ENCODE data around the gene PDGFA. TPM values are rescaled to one million over a fixed set of nuclear protein-coding genes. Genes with fewer than 3 reads are reported as not detected.

Gene PDGFA
- total and polyA plus RNA-seq, 4 experiments from 2014 or later = 0.20 TPM; not detected in 3

- Histone ChIP-seq H3K4me1 (ENCODE audit: insufficient read depth, low read length) (no peaks in the 10 kb centered on the region), H3K27ac (ENCODE audit: low read depth, low read length) (no peak overlapping the region), H3K4me3 (ENCODE audit: low read length in 2 of 2) (no peak overlapping the region), H3K36me3 (ENCODE audit: insufficient read depth, low read length) (no peaks in the 10 kb centered on the region), H3K27me3 (ENCODE audit: insufficient read depth, low read length) (no peaks in the 10 kb centered on the region), H3K9me3 (ENCODE audit: control insufficient read depth in 1 of 2, low read length in 2 of 2) (no peaks in the 10 kb centered on the region)
- no peak for DNase-seq
- peaks cover 20% of the 10 kb centered on the region in 2 donors for H3K27me3 Mint-ChIP-seq
- POLR2A ChIA-PET (ENCODE audit: partially characterized antibody) = no interaction called here
- no peaks in the 10 kb centered on the region for H3K9me3 Mint-ChIP-seq
- intact Hi-C loops (cut with micrococcal nuclease) = no loop called here
- no peak overlapping the region for H3K4me3 Mint-ChIP-seq
- CTCF ChIA-PET (ENCODE audit: partially characterized antibody) = no interaction called here
- no peaks in the 10 kb centered on the region for H3K36me3 Mint-ChIP-seq
- no peak overlapping the region for H3K27ac Mint-ChIP-seq
- H3K4me1 Mint-ChIP-seq = peaks cover 3 to 9% (median 6%) of the 10 kb centered on the region in 4 donors
Observed at GRCh38 chr7:512541-513311, 6.9 kb downstream of the PDGFA start.

- Mint-ChIP-seq H3K4me1 (peaks cover 1 to 7% (median 4%) of the 10 kb centered on the region in 4 donors), H3K4me3 (no peak overlapping the region), H3K27me3 (peaks cover 18 to 20% of the 10 kb centered on the region in 2 donors), H3K9me3 (no peaks in the 10 kb centered on the region), H3K27ac (no peak overlapping the region), H3K36me3 (no peaks in the 10 kb centered on the region)
- Histone ChIP-seq H3K27ac (ENCODE audit: low read depth, low read length) (no peak overlapping the region), H3K4me3 (ENCODE audit: low read length in 2 of 2) (no peak overlapping the region), H3K36me3 (ENCODE audit: insufficient read depth, low read length) (no peaks in the 10 kb centered on the region), H3K9me3 (ENCODE audit: control insufficient read depth in 1 of 2, low read length in 2 of 2) (no peaks in the 10 kb centered on the region), H3K27me3 (ENCODE audit: insufficient read depth, low read length) (no peaks in the 10 kb centered on the region), H3K4me1 (ENCODE audit: insufficient read depth, low read length) (no peaks in the 10 kb centered on the region)
- CTCF ChIA-PET (ENCODE audit: partially characterized antibody) = no interaction called here
- no peak for DNase-seq
- POLR2A ChIA-PET (ENCODE audit: partially characterized antibody) = no interaction called here
- intact Hi-C loops (cut with micrococcal nuclease) = no loop called here
Observed at GRCh38 chr7:512146-512510, 7.5 kb downstream of the PDGFA start.

- DNase-seq = no peak
- intact Hi-C loops (cut with micrococcal nuclease) = no loop called here
- Histone ChIP-seq H3K36me3 (ENCODE audit: insufficient read depth, low read length) (no peaks in the 10 kb centered on the region), H3K4me1 (ENCODE audit: insufficient read depth, low read length) (no peaks in the 10 kb centered on the region), H3K4me3 (ENCODE audit: low read length in 2 of 2) (no peak overlapping the region), H3K9me3 (ENCODE audit: control insufficient read depth in 1 of 2, low read length in 2 of 2) (no peaks in the 10 kb centered on the region), H3K27ac (ENCODE audit: low read depth, low read length) (no peak overlapping the region), H3K27me3 (ENCODE audit: insufficient read depth, low read length) (no peaks in the 10 kb centered on the region)
- ChIA-PET POLR2A (ENCODE audit: partially characterized antibody) (no interaction called here), CTCF (ENCODE audit: partially characterized antibody) (no interaction called here)
- Mint-ChIP-seq H3K27ac (no peak overlapping the region), H3K4me3 (no peak overlapping the region), H3K36me3 (no peaks in the 10 kb centered on the region), H3K9me3 (no peaks in the 10 kb centered on the region), H3K27me3 (peaks cover 18 to 20% of the 10 kb centered on the region in 2 donors), H3K4me1 (peaks cover 1 to 7% (median 4%) of the 10 kb centered on the region in 4 donors)
Observed at GRCh38 chr7:511476-512145, 8.0 kb downstream of the PDGFA start.

GRCh38 chr7:510782-511281, 8.8 kb downstream of the PDGFA start:
- intact Hi-C loops (cut with micrococcal nuclease) = no loop called here

GRCh38 chr7:510131-510481, 9.5 kb downstream of the PDGFA start:
- H3K9me3 Mint-ChIP-seq = no peaks in the 10 kb centered on the region
- H3K36me3 Mint-ChIP-seq = no peaks in the 10 kb centered on the region
- H3K27me3 ChIP-seq (ENCODE audit: insufficient read depth, low read length) = no peaks in the 10 kb centered on the region
- H3K4me1 ChIP-seq (ENCODE audit: insufficient read depth, low read length) = no peaks in the 10 kb centered on the region
- peaks cover 7 to 11% of the 10 kb centered on the region in 2 donors for H3K27me3 Mint-ChIP-seq
- peaks cover 0 to 7% (median under 1%) of the 10 kb centered on the region in 4 donors for H3K4me1 Mint-ChIP-seq
- no peak for DNase-seq
- no peak overlapping the region for H3K4me3 ChIP-seq (ENCODE audit: low read length in 2 of 2)
- intact Hi-C loops (cut with micrococcal nuclease) = no loop called here
- no peaks in the 10 kb centered on the region for H3K36me3 ChIP-seq (ENCODE audit: insufficient read depth, low read length)
- no peaks in the 10 kb centered on the region for H3K9me3 ChIP-seq (ENCODE audit: control insufficient read depth in 1 of 2, low read length in 2 of 2)
- no peak overlapping the region for H3K27ac ChIP-seq (ENCODE audit: low read depth, low read length)
- ChIA-PET CTCF (ENCODE audit: partially characterized antibody) (no interaction called here), POLR2A (ENCODE audit: partially characterized antibody) (no interaction called here)
- no peak overlapping the region for H3K27ac Mint-ChIP-seq
- H3K4me3 Mint-ChIP-seq = no peak overlapping the region

More at GRCh38 chr7:510782-511281, 8.8 kb downstream of the PDGFA start:
- no peak overlapping the region for H3K4me3 ChIP-seq (ENCODE audit: low read length in 2 of 2)
- DNase-seq = no peak
- no peaks in the 10 kb centered on the region for H3K9me3 ChIP-seq (ENCODE audit: control insufficient read depth in 1 of 2, low read length in 2 of 2)
- H3K36me3 ChIP-seq (ENCODE audit: insufficient read depth, low read length) = no peaks in the 10 kb centered on the region
- H3K27ac ChIP-seq (ENCODE audit: low read depth, low read length) = no peak overlapping the region
- Mint-ChIP-seq H3K9me3 (no peaks in the 10 kb centered on the region), H3K4me1 (peaks cover 0 to 7% (median under 1%) of the 10 kb centered on the region in 4 donors), H3K27ac (no peak overlapping the region), H3K4me3 (no peak overlapping the region), H3K27me3 (peaks cover 13 to 15% of the 10 kb centered on the region in 2 donors), H3K36me3 (no peaks in the 10 kb centered on the region)
- POLR2A ChIA-PET (ENCODE audit: partially characterized antibody) = no interaction called here
- CTCF ChIA-PET (ENCODE audit: partially characterized antibody) = no interaction called here
- no peaks in the 10 kb centered on the region for H3K27me3 ChIP-seq (ENCODE audit: insufficient read depth, low read length)
- no peaks in the 10 kb centered on the region for H3K4me1 ChIP-seq (ENCODE audit: insufficient read depth, low read length)

GRCh38 chr7:509426-510130, 10.1 kb downstream of the PDGFA start:
- Mint-ChIP-seq H3K27me3 (peaks cover 6 to 8% of the 10 kb centered on the region in 2 donors), H3K4me1 (peaks cover 0 to 7% (median under 1%) of the 10 kb centered on the region in 4 donors), H3K4me3 (no peak overlapping the region), H3K9me3 (no peaks in the 10 kb centered on the region), H3K27ac (no peak overlapping the region), H3K36me3 (no peaks in the 10 kb centered on the region)
- DNase-seq = no peak
- ChIA-PET POLR2A (ENCODE audit: partially characterized antibody) (no interaction called here), CTCF (ENCODE audit: partially characterized antibody) (no interaction called here)
- Histone ChIP-seq H3K9me3 (ENCODE audit: control insufficient read depth in 1 of 2, low read length in 2 of 2) (no peaks in the 10 kb centered on the region), H3K27me3 (ENCODE audit: insufficient read depth, low read length) (no peaks in the 10 kb centered on the region), H3K27ac (ENCODE audit: low read depth, low read length) (no peak overlapping the region), H3K4me1 (ENCODE audit: insufficient read depth, low read length) (no peaks in the 10 kb centered on the region), H3K36me3 (ENCODE audit: insufficient read depth, low read length) (no peaks in the 10 kb centered on the region), H3K4me3 (ENCODE audit: low read length in 2 of 2) (no peak overlapping the region)
- intact Hi-C loops (cut with micrococcal nuclease) = no loop called here

- POLR2A ChIA-PET (ENCODE audit: partially characterized antibody) = no interaction called here
- no peak overlapping the region for H3K4me3 ChIP-seq (ENCODE audit: low read length in 2 of 2)
- H3K27me3 Mint-ChIP-seq = peaks cover under 1 to 3% of the 10 kb centered on the region in 2 donors
- H3K36me3 Mint-ChIP-seq = no peaks in the 10 kb centered on the region
- H3K27ac ChIP-seq (ENCODE audit: low read depth, low read length) = no peak overlapping the region
- intact Hi-C loops (cut with micrococcal nuclease) = no loop called here
- no peaks in the 10 kb centered on the region for H3K9me3 ChIP-seq (ENCODE audit: control insufficient read depth in 1 of 2, low read length in 2 of 2)
- no peak overlapping the region for H3K27ac Mint-ChIP-seq
- CTCF ChIA-PET (ENCODE audit: partially characterized antibody) = no interaction called here
- no peaks in the 10 kb centered on the region for H3K27me3 ChIP-seq (ENCODE audit: insufficient read depth, low read length)
- no peaks in the 10 kb centered on the region for H3K36me3 ChIP-seq (ENCODE audit: insufficient read depth, low read length)
- H3K9me3 Mint-ChIP-seq = no peaks in the 10 kb centered on the region
- no peaks in the 10 kb centered on the region for H3K4me1 ChIP-seq (ENCODE audit: insufficient read depth, low read length)
- H3K4me3 Mint-ChIP-seq = no peak overlapping the region
- peaks cover 0 to 2% (median 0%) of the 10 kb centered on the region in 4 donors for H3K4me1 Mint-ChIP-seq
- no peak for DNase-seq
Observed at GRCh38 chr7:508461-509170, 11.0 kb downstream of the PDGFA start.
